Mesendoderm (in vitro differentiated cells): ENCODE results near the gene LBX1.

ENCODE experiments used
- DNase-seq: peaks from one replicate; pipeline ENCODE4 v3.0.0; 2013
- H2AK5ac ChIP-seq: 2 replicates; pipeline ENCODE4 v1.6.1; 2013; ENCODE audit warnings: low read length, inconsistent platforms
- H2BK120ac ChIP-seq: 2 replicates; pipeline ENCODE4 v1.6.1; 2013; ENCODE audit warnings: low read depth, mild to moderate bottlenecking, low read length, moderate library complexity, mixed read lengths
- H2BK15ac ChIP-seq: replicated peaks from 2 replicates; pipeline ENCODE4 v1.6.1; 2013; ENCODE audit warnings: low read depth, mild to moderate bottlenecking, moderate library complexity
- H2BK5ac ChIP-seq: 2 replicates; pipeline ENCODE4 v1.6.1; 2013; ENCODE audit warnings: low read length, inconsistent platforms
- H3K18ac ChIP-seq: 2 replicates; pipeline ENCODE4 v1.6.1; 2013; ENCODE audit warnings: mild to moderate bottlenecking, low read length, mixed read lengths
- H3K23ac ChIP-seq: one replicate; pipeline ENCODE4 v1.6.1; 2013; ENCODE audit warnings: low read length
- H3K27ac ChIP-seq: 2 replicates; pipeline ENCODE4 v1.5.1; 2013; ENCODE audit warnings: low read depth, mild to moderate bottlenecking, inconsistent platforms, low read length, moderate library complexity
- H3K27me3 ChIP-seq: 2 replicates; pipeline ENCODE4 v1.6.1; 2013; ENCODE audit warnings: low read length, control low read depth, mild to moderate bottlenecking, inconsistent platforms; ENCODE audit not compliant: insufficient read depth, poor library complexity
- H3K36me3 ChIP-seq: 2 replicates; pipeline ENCODE4 v1.6.1; 2013; ENCODE audit warnings: low read length, inconsistent platforms; ENCODE audit not compliant: control insufficient read depth, insufficient read depth
- H3K4ac ChIP-seq: one replicate; pipeline ENCODE4 v1.6.1; 2013; ENCODE audit warnings: low read depth, mild to moderate bottlenecking, low read length, moderate library complexity
- H3K4me1 ChIP-seq: 2 replicates; pipeline ENCODE4 v1.6.1; 2013; ENCODE audit warnings: low read depth, low read length, inconsistent platforms; ENCODE audit not compliant: control insufficient read depth
- H3K4me2 ChIP-seq: 2 replicates; pipeline ENCODE4 v1.6.1; 2013; ENCODE audit warnings: low read length
- H3K4me3 ChIP-seq: 2 replicates; pipeline ENCODE4 v1.5.1; 2013; ENCODE audit warnings: mild to moderate bottlenecking, low read length
- H3K56ac ChIP-seq: one replicate; pipeline ENCODE4 v1.6.1; 2013; ENCODE audit warnings: low read length
- H3K79me1 ChIP-seq: 2 replicates; pipeline ENCODE4 v1.6.1; 2013; ENCODE audit warnings: low read length, inconsistent platforms
- H3K79me2 ChIP-seq: 2 replicates; pipeline ENCODE4 v1.6.1; 2013; ENCODE audit warnings: mild to moderate bottlenecking, low read length; ENCODE audit not compliant: control insufficient read depth, insufficient read depth
- H3K9ac ChIP-seq: 2 replicates; pipeline ENCODE4 v1.6.1; 2013; ENCODE audit warnings: low read length, inconsistent platforms
- H4K5ac ChIP-seq: one replicate; pipeline ENCODE4 v1.6.1; 2013; ENCODE audit warnings: low read length
- H4K8ac ChIP-seq: one replicate; pipeline ENCODE4 v1.6.1; 2013; ENCODE audit warnings: low read depth, mild to moderate bottlenecking, control low read depth, low read length, moderate library complexity
- WGBS: extraction: QIAGEN DNeasy Blood & Tissue Kit; methylation state at CpG from one replicate; pipeline ENCODE4 v1.1.7; 2013; ENCODE audit warnings: low lambda C conversion rate, missing lambda C conversion rate; ENCODE audit not compliant: insufficient coverage; ENCODE audit errors: extremely low coverage; 5-methylcytosine and 5-hydroxymethylcytosine counted together

LBX1 gene

GRCh38 chr10:101221963-101222531 lies 7.2 kb downstream of the LBX1 start:
- Histone ChIP-seq H3K27ac (no peak overlapping the region), H3K9ac (no peak overlapping the region), H4K5ac (no peak overlapping the region), H3K4me3 (no peak overlapping the region), H2BK15ac (no peak overlapping the region), H2AK5ac (no peak overlapping the region), H2BK5ac (no peak overlapping the region), H3K4me1 (no peaks in the 10 kb centered on the region), H3K18ac (no peak overlapping the region), H2BK120ac (no peak overlapping the region), H3K27me3 (peaks cover 90% of the 10 kb centered on the region), H3K79me1 (no peaks in the 10 kb centered on the region), H3K56ac (no peak overlapping the region), H3K23ac (no peak overlapping the region), H3K36me3 (no peaks in the 10 kb centered on the region), H3K79me2 (no peaks in the 10 kb centered on the region), H4K8ac (no peak overlapping the region), H3K4ac (no peak overlapping the region), H3K4me2 (no peak overlapping the region)
- DNase-seq: no peak
- no CpG with 5 or more reads among the region's 9 CpGs for WGBS

GRCh38 chr10:101221549-101221948 lies 7.7 kb downstream of the LBX1 start:
- no peaks in the 10 kb centered on the region for H3K36me3 ChIP-seq
- H3K56ac ChIP-seq: no peak overlapping the region
- H2BK120ac ChIP-seq: no peak overlapping the region
- no peaks in the 10 kb centered on the region for H3K79me2 ChIP-seq
- H4K5ac ChIP-seq: no peak overlapping the region
- H3K23ac ChIP-seq: no peak overlapping the region
- no peak overlapping the region for H2BK5ac ChIP-seq
- no peak overlapping the region for H3K4me2 ChIP-seq
- H3K27me3 ChIP-seq: peaks cover 90% of the 10 kb centered on the region
- no peaks in the 10 kb centered on the region for H3K4me1 ChIP-seq
- H3K27ac ChIP-seq: no peak overlapping the region
- WGBS: no CpG with 5 or more reads among the region's 5 CpGs
- no peak overlapping the region for H3K4ac ChIP-seq
- no peaks in the 10 kb centered on the region for H3K79me1 ChIP-seq
- H3K18ac ChIP-seq: no peak overlapping the region
- H2BK15ac ChIP-seq: no peak overlapping the region
- H2AK5ac ChIP-seq: no peak overlapping the region
- DNase-seq: no peak
- no peak overlapping the region for H4K8ac ChIP-seq
- H3K4me3 ChIP-seq: no peak overlapping the region
- H3K9ac ChIP-seq: no peak overlapping the region

GRCh38 chr10:101219946-101220451 lies 9.3 kb downstream of the LBX1 start:
- Histone ChIP-seq H3K79me1 (no peaks in the 10 kb centered on the region), H3K4me2 (no peak overlapping the region), H4K8ac (no peak overlapping the region), H4K5ac (no peak overlapping the region), H3K4me3 (no peak overlapping the region), H3K79me2 (no peaks in the 10 kb centered on the region), H3K4ac (no peak overlapping the region), H3K18ac (no peak overlapping the region), H3K9ac (no peak overlapping the region), H2AK5ac (no peak overlapping the region), H2BK5ac (no peak overlapping the region), H2BK120ac (no peak overlapping the region), H3K27ac (no peak overlapping the region), H3K36me3 (no peaks in the 10 kb centered on the region), H3K4me1 (no peaks in the 10 kb centered on the region), H3K23ac (no peak overlapping the region), H3K56ac (no peak overlapping the region), H3K27me3 (peaks cover 90% of the 10 kb centered on the region), H2BK15ac (no peak overlapping the region)
- no CpG with 5 or more reads among the region's 3 CpGs for whole genome bisulfite sequencing
- no peak for DNase-seq

GRCh38 chr10:101219139-101219945 lies 9.9 kb downstream of the LBX1 start:
- Histone ChIP-seq H3K27me3 (peaks cover 85% of the 10 kb centered on the region), H3K27ac (no peak overlapping the region), H3K18ac (no peak overlapping the region), H4K5ac (no peak overlapping the region), H3K4me1 (no peaks in the 10 kb centered on the region), H3K79me2 (no peaks in the 10 kb centered on the region), H3K56ac (no peak overlapping the region), H3K9ac (no peak overlapping the region), H3K4me2 (no peak overlapping the region), H3K4ac (no peak overlapping the region), H3K36me3 (no peaks in the 10 kb centered on the region), H2BK5ac (no peak overlapping the region), H4K8ac (no peak overlapping the region), H3K79me1 (no peaks in the 10 kb centered on the region), H2BK120ac (no peak overlapping the region), H3K4me3 (no peak overlapping the region), H2AK5ac (no peak overlapping the region), H3K23ac (no peak overlapping the region), H2BK15ac (no peak overlapping the region)
- no peak for DNase-seq
- no CpG with 5 or more reads among the region's 26 CpGs for WGBS

GRCh38 chr10:101218351-101219138 lies 10.7 kb downstream of the LBX1 start:
- H3K4ac ChIP-seq: no peak overlapping the region
- no peaks in the 10 kb centered on the region for H3K79me2 ChIP-seq
- no peak overlapping the region for H3K23ac ChIP-seq
- no peak overlapping the region for H2BK15ac ChIP-seq
- H3K18ac ChIP-seq: no peak overlapping the region
- H2AK5ac ChIP-seq: no peak overlapping the region
- WGBS: no CpG with 5 or more reads among the region's 27 CpGs
- peaks cover 82% of the 10 kb centered on the region for H3K27me3 ChIP-seq
- no peak overlapping the region for H3K4me2 ChIP-seq
- H4K8ac ChIP-seq: no peak overlapping the region
- no peak for DNase-seq
- H3K36me3 ChIP-seq: no peaks in the 10 kb centered on the region
- no peak overlapping the region for H2BK5ac ChIP-seq
- no peaks in the 10 kb centered on the region for H3K4me1 ChIP-seq
- H3K4me3 ChIP-seq: no peak overlapping the region
- no peak overlapping the region for H2BK120ac ChIP-seq
- no peak overlapping the region for H4K5ac ChIP-seq
- no peak overlapping the region for H3K56ac ChIP-seq
- H3K9ac ChIP-seq: no peak overlapping the region
- no peak overlapping the region for H3K27ac ChIP-seq
- H3K79me1 ChIP-seq: no peaks in the 10 kb centered on the region
